ENCODE results near the gene MARK3. TPM values are rescaled to one million over a fixed set of nuclear protein-coding genes. Genes with fewer than 3 reads are reported as not detected.
A peak's percentile ranks its signal among the peaks of the same experiment; 100 is the strongest.

MARK3 gene
- total and polyA plus RNA-seq, 3 donors from 2014 or later: 93.9 to 198 (median 172) TPM

DNA sequence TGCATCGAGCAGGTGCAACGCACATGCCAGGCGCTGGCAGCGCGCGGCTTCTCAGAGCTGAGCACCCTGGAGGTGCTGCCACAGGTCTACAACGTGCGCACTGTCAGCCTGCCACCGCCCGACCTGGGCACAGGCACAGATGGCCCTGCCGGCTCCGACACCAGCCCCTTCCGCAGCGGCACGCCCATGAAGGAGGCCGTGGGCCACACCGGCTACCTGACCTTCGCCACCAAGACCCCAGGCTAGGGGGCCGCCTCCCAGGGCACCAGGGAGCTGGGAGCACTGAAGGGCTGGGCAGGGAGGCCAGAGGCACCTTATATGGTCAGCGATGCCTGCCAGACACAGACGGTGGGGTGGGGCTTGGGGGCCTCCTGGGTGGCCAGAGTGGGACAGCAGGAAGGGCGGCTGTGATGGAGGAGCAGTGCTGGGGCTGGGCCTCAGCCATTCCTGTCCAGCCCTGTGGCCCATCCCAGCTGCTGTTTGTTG lies 149.4 kb downstream of the MARK3 start:
- peak; percentile 76 for DNase-seq
- H3K9me3 ChIP-seq: no peaks in the 10 kb centered on the region
- H3K27me3 ChIP-seq: no peaks in the 10 kb centered on the region
- no peak for TF ChIP-seq POLR2A (IDR thresholded peaks at IDR 0.05)
- TF ChIP-seq, protein P1, sequence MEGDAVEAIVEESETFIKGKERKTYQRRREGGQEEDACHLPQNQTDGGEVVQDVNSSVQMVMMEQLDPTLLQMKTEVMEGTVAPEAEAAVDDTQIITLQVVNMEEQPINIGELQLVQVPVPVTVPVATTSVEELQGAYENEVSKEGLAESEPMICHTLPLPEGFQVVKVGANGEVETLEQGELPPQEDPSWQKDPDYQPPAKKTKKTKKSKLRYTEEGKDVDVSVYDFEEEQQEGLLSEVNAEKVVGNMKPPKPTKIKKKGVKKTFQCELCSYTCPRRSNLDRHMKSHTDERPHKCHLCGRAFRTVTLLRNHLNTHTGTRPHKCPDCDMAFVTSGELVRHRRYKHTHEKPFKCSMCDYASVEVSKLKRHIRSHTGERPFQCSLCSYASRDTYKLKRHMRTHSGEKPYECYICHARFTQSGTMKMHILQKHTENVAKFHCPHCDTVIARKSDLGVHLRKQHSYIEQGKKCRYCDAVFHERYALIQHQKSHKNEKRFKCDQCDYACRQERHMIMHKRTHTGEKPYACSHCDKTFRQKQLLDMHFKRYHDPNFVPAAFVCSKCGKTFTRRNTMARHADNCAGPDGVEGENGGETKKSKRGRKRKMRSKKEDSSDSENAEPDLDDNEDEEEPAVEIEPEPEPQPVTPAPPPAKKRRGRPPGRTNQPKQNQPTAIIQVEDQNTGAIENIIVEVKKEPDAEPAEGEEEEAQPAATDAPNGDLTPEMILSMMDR (IDR thresholded peaks at IDR 0.05): no peak
- 81 to 100% methylated on average over 1 to 22 of the region's 22 CpGs for WGBS, 2 donors
- H3K4me3 ChIP-seq: no peak overlapping the region
- peaks cover 65% of the 10 kb centered on the region for H3K4me1 ChIP-seq
- H3K36me3 ChIP-seq (ENCODE audit: low read depth, missing control alignments): no peaks in the 10 kb centered on the region
- peak overlapping the region; percentile 44 to 77 for H3K27ac ChIP-seq
- intact Hi-C loops (cut with DNase I; ENCODE audit: low total_unique reads): no loop called here

DNA sequence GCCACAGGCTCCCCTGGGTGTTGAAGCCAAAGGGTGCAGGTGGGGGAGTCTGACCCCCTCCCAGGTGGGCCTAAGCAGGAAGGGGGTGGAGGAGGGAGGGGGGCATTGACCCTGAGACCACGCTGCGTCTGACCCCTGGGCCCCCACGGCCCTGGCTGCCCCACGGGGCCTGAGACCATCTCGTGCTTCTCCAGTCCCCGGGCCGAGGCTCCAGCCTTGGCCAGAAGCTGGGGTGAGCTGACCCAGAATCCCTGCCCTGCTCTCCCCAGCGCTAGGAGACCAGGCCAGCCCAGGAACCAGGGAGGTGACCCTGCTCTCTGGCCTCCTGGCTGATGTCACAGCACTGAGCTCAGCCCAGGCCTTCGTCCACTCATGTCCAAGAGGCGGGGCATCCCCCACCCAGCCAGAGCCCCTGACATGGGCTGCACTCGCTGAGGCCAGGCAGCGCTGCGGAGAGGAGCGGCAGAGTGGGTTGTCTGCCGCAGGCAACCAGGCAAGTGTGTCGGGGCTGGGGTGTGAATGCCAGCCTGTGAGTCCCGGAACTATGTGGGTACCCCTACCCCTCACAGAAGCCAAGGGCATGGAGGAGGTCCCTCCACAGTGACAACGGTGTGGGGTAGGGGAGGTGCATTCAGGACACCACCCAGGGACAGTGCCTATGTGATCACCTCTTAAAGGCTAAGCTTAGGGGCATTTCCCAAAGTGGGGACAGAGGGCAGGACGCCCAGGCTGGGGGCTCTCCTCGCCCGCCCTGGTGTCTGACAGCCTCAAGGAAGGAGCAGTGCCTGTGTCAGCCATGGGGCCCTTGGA lies 150.1 kb downstream of the MARK3 start:
- H3K27ac ChIP-seq: peak overlapping the region; percentile 44 to 77
- DNase-seq: peak; percentile 81
- H3K4me1 ChIP-seq: peaks cover 63% of the 10 kb centered on the region
- H3K9me3 ChIP-seq: no peaks in the 10 kb centered on the region
- WGBS, 2 donors: 53 to 63% methylated on average over 2 to 19 of the region's 21 CpGs
- no peak overlapping the region for H3K4me3 ChIP-seq
- TF ChIP-seq, protein P1 (IDR thresholded peaks at IDR 0.05): no peak
- no peak for TF ChIP-seq POLR2A (IDR thresholded peaks at IDR 0.05)
- intact Hi-C loops (cut with DNase I; ENCODE audit: low total_unique reads): no loop called here
- no peaks in the 10 kb centered on the region for H3K36me3 ChIP-seq (ENCODE audit: low read depth, missing control alignments)
- no peaks in the 10 kb centered on the region for H3K27me3 ChIP-seq

DNA sequence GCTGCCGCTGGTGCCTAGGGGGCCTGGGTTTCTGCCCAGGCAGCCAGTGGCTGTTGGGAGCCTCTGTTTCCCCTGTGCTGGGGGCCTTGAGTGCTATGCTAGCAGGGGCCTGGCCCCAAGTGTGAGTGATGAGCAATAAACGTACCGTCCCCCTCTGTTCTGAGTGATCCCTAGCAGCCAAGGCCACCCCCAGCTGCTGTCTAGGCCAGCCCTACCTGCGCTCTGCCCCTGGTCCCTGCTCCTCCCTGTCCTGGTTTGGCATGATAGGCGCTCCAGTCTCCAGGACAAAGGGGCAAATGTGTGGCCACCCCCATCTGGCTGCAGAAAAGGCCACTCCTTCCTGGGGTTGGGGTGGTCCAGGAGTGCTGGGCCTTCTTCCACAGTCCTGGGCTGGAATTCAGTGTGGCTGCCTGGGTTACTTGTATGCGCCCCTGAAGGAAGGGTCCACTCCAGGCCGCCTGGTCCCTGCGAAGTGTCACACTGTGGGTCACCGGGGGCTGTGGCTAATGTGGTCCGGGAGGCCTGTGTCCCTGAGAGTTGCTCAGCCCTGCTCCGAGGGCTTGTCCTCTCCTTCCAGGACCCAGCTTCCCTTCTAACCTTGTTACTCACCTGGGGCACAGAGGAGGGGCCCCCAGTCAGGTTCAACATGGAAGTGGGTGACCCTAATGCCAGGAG lies 150.8 kb downstream of the MARK3 start:
- peak overlapping the region; percentile 44 to 77 for H3K27ac ChIP-seq
- no peak for DNase-seq
- peaks cover 70% of the 10 kb centered on the region for H3K4me1 ChIP-seq
- H3K4me3 ChIP-seq: no peak overlapping the region
- 67 to 73% methylated on average over 2 to 11 of the region's 11 CpGs for WGBS, 2 donors
- H3K9me3 ChIP-seq: no peaks in the 10 kb centered on the region
- H3K36me3 ChIP-seq (ENCODE audit: low read depth, missing control alignments): no peaks in the 10 kb centered on the region
- no peak for TF ChIP-seq POLR2A (IDR thresholded peaks at IDR 0.05)
- TF ChIP-seq, protein P1 (IDR thresholded peaks at IDR 0.05): no peak
- intact Hi-C loops (cut with DNase I; ENCODE audit: low total_unique reads): no loop called here
- H3K27me3 ChIP-seq: no peaks in the 10 kb centered on the region

DNA sequence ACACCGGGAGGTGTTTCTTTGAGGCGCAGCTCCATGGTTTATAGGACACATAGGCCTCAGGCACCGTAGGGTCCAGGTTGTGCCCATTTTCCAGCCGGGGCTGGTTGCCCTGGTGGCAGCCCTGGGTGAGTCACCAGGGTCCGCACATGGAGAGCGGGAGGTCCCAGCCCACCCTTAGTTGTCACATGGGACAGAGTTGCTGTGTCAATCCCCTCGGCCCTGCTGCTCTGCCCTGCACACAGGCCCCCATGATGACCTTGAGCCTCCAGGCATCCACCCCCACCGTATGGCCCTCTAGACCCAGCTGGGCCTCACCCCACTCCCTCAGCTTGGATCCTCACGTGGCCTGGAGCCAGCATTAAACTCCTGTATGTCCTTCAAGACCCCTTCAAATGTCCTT lies 151.5 kb downstream of the MARK3 start:
- no peaks in the 10 kb centered on the region for H3K36me3 ChIP-seq (ENCODE audit: low read depth, missing control alignments)
- H3K27ac ChIP-seq: peak overlapping the region; percentile 44 to 77
- H3K4me1 ChIP-seq: peaks cover 77% of the 10 kb centered on the region
- TF ChIP-seq, protein P1 (IDR thresholded peaks at IDR 0.05): no peak
- TF ChIP-seq POLR2A (IDR thresholded peaks at IDR 0.05): no peak
- H3K9me3 ChIP-seq: no peaks in the 10 kb centered on the region
- DNase-seq: no peak
- WGBS, 2 donors: 40 to 75% methylated on average over 3 to 9 of the region's 9 CpGs
- intact Hi-C loops (cut with DNase I; ENCODE audit: low total_unique reads): no loop called here
- no peak overlapping the region for H3K4me3 ChIP-seq
- no peaks in the 10 kb centered on the region for H3K27me3 ChIP-seq
